Mucosa of rectum (tissue), 2 donors: ENCODE measurements around the gene ZNF618.

Source experiments
- H3K27ac ChIP-seq, 2 donors: one replicate each; pipeline ENCODE4 v1.7.0; 2013; ENCODE audit warnings: inconsistent platforms in 2 of 2, low read depth in 2 of 2, low read length in 2 of 2
- H3K27me3 ChIP-seq, 2 donors: one replicate each; pipeline ENCODE4 v1.7.0; 2013; ENCODE audit warnings: low read length in 2 of 2; ENCODE audit not compliant: control insufficient read depth in 2 of 2, insufficient read depth in 2 of 2
- H3K36me3 ChIP-seq, 2 donors: one replicate each; pipeline ENCODE4 v1.7.0; 2013; ENCODE audit warnings: low read length in 2 of 2; ENCODE audit not compliant: control insufficient read depth in 2 of 2, insufficient read depth in 2 of 2
- H3K4me1 ChIP-seq, 2 donors: one replicate each; pipeline ENCODE4 v1.7.0; 2013; ENCODE audit warnings: low read length in 2 of 2, mild to moderate bottlenecking in 1 of 2; ENCODE audit not compliant: control insufficient read depth in 2 of 2, insufficient read depth in 2 of 2
- H3K4me3 ChIP-seq, 2 donors: one replicate each; pipeline ENCODE4 v1.7.0; 2013; ENCODE audit warnings: low read length in 2 of 2
- H3K9ac ChIP-seq, 2 donors: one replicate each; pipeline ENCODE4 v1.7.0; 2013; ENCODE audit warnings: low read length in 2 of 2, low read depth in 1 of 2, mild to moderate bottlenecking in 1 of 2
- H3K9me3 ChIP-seq, 2 donors: one replicate each; pipeline ENCODE4 v1.7.0; 2013; ENCODE audit warnings: low read length in 2 of 2; ENCODE audit not compliant: control insufficient read depth in 2 of 2
- donor health status: healthy.
- donor health status: Normal muscosa, but diverticular disease.

The ZNF618 gene

GRCh38 chr9:114053246-114054005, 177.3 kb downstream of the ZNF618 start:
- no peaks in the 10 kb centered on the region for H3K27me3 ChIP-seq
- H3K36me3 ChIP-seq, result peaks cover 8 to 11% of the 10 kb centered on the region in 2 donors
- H3K4me3 ChIP-seq, result no peak overlapping the region
- H3K9me3 ChIP-seq, result no peaks in the 10 kb centered on the region
- no peak overlapping the region for H3K9ac ChIP-seq
- no peak overlapping the region for H3K27ac ChIP-seq
- no peaks in the 10 kb centered on the region for H3K4me1 ChIP-seq

- Histone ChIP-seq H3K27me3 (no peaks in the 10 kb centered on the region), H3K9ac (no peak overlapping the region), H3K27ac (no peak overlapping the region), H3K4me3 (no peak overlapping the region), H3K36me3 (peaks cover 3% of the 10 kb centered on the region in 2 donors), H3K4me1 (no peaks in the 10 kb centered on the region), H3K9me3 (no peaks in the 10 kb centered on the region)
These were observed 178.1 kb downstream of the ZNF618 start for GRCh38 chr9:114054191-114054690.

GRCh38 chr9:114055061-114055460, 179.0 kb downstream of the ZNF618 start:
- no peaks in the 10 kb centered on the region for H3K4me1 ChIP-seq
- no peak overlapping the region for H3K4me3 ChIP-seq
- H3K27ac ChIP-seq, result no peak overlapping the region
- no peaks in the 10 kb centered on the region for H3K36me3 ChIP-seq
- H3K9ac ChIP-seq, result no peak overlapping the region
- no peaks in the 10 kb centered on the region for H3K27me3 ChIP-seq
- no peaks in the 10 kb centered on the region for H3K9me3 ChIP-seq

DNA sequence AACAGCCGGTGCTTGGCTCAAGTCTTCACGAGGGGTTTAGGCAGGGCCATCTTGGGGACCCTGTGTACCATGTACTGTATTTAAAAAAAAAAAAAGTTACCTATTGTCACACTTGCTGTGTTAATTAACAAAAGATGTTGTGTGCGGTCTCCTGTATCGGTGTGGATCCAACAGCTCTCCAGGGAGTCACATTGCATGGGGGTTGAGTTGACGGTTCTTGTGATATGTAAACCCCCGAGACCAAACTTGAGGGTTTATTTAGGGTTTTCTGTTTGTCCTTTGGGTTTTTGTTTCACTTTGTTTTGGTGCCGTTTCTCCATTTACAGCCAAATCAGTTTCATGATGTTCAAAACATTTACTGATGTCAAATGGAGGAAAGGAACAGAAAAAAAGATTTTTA, 179.8 kb downstream of the ZNF618 start:
- H3K27me3 ChIP-seq, result no peaks in the 10 kb centered on the region
- H3K4me1 ChIP-seq, result no peaks in the 10 kb centered on the region
- no peak overlapping the region for H3K9ac ChIP-seq
- H3K4me3 ChIP-seq, result no peak overlapping the region
- no peak overlapping the region for H3K27ac ChIP-seq
- H3K36me3 ChIP-seq, result no peaks in the 10 kb centered on the region
- no peaks in the 10 kb centered on the region for H3K9me3 ChIP-seq

DNA sequence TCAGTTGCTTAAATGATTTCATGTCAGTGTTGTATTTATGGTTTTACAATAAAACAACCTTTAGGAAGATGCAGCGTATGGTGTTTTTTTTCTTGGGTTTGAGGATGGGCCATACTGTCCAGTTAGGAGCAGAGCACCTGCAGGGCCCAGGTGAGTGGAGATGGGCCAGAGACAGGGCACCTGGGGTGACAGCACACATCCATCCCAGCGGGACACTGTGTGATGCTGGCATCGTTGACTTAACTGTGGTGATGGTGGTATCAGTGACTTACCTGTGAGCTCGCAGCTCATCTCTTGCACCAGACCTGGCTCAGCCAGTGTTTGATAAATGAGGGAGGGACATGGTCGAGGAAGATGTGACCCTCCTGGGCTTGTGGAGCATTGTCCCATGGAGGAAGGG, 180.4 kb downstream of the ZNF618 start:
- no peak overlapping the region for H3K4me3 ChIP-seq
- no peaks in the 10 kb centered on the region for H3K9me3 ChIP-seq
- no peaks in the 10 kb centered on the region for H3K27me3 ChIP-seq
- H3K36me3 ChIP-seq, result no peaks in the 10 kb centered on the region
- no peak overlapping the region for H3K9ac ChIP-seq
- H3K27ac ChIP-seq, result no peak overlapping the region
- H3K4me1 ChIP-seq, result no peaks in the 10 kb centered on the region

DNA sequence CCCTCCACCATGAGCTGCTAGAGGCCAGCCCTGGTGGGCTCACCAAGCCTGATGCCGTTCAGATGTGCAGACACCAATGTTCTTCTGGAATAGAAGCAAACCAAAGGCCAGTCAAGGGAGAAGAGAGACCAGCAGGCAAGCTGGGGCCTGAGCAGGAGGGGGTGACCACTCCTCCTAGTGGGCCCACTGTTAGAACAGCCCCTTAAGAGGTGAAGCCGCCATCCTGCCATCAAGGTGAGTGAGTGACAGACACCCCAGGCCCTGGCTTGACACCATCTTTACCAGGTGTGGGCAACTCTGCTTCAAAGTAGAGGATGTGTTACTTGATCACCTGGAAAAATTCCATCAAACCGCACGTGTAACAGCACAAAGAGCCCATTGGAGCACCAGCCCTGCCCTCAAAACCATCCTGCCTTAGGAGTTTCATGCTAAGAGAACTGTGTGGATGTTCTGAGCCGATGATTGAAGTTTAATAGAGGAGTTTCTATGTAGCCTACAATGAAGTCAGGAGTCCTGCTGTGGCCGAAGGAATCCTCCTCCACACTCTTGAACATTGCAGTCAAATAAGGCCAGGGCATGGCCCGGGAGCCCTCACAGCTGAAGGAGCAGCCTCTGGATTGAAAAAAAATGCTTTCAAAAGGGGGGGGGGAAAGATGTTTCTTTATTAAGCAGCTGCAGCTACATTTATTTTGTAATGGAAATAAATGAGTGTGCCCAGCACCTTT, 181.2 kb downstream of the ZNF618 start:
- H3K36me3 ChIP-seq, result no peaks in the 10 kb centered on the region
- no peak overlapping the region for H3K4me3 ChIP-seq
- no peak overlapping the region for H3K27ac ChIP-seq

GRCh38 chr9:114058688-114059046, 182.6 kb downstream of the ZNF618 start:
- no peaks in the 10 kb centered on the region for H3K27me3 ChIP-seq
- H3K9me3 ChIP-seq, result no peaks in the 10 kb centered on the region
- H3K27ac ChIP-seq, result no peak overlapping the region
- H3K9ac ChIP-seq, result no peak overlapping the region
- H3K36me3 ChIP-seq, result no peaks in the 10 kb centered on the region
- peaks cover 0 to 7% of the 10 kb centered on the region in 2 donors for H3K4me1 ChIP-seq
- no peak overlapping the region for H3K4me3 ChIP-seq

More for the DNA sequence above, 181.2 kb downstream of the ZNF618 start:
- H3K4me1 ChIP-seq, result peaks cover 0 to 6% of the 10 kb centered on the region in 2 donors
- H3K9ac ChIP-seq, result no peak overlapping the region
- H3K27me3 ChIP-seq, result no peaks in the 10 kb centered on the region
- no peaks in the 10 kb centered on the region for H3K9me3 ChIP-seq

- Histone ChIP-seq H3K9me3 (no peaks in the 10 kb centered on the region), H3K27ac (no peak overlapping the region), H3K27me3 (no peaks in the 10 kb centered on the region), H3K36me3 (no peaks in the 10 kb centered on the region), H3K9ac (no peak overlapping the region), H3K4me1 (peaks cover 0 to 7% of the 10 kb centered on the region in 2 donors), H3K4me3 (no peak overlapping the region)
These were observed 183.1 kb downstream of the ZNF618 start for GRCh38 chr9:114059047-114059803.

DNA sequence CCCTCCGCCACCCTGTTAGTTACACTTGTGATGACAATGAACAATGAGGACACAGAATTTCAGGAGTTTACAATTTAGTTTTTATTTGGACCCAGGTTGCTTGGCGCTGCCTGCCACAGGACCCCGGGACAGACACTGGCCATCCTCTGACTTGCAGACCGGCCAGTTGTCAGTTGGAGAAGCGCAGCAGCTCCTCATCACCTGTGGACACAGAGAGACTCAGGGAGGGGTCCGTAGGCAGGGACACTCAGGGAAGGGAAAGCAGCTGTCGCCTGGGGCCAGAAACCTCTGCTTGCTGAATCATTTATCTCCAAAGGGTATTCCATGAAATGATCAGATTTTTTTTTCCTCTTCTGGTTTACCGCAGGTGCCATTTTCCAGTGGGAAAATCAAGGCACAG, 184.0 kb downstream of the ZNF618 start:
- Histone ChIP-seq H3K9me3 (no peaks in the 10 kb centered on the region), H3K4me3 (no peak overlapping the region), H3K27me3 (no peaks in the 10 kb centered on the region), H3K9ac (no peak overlapping the region), H3K36me3 (no peaks in the 10 kb centered on the region), H3K4me1 (peaks cover 0 to 7% of the 10 kb centered on the region in 2 donors), H3K27ac (no peak overlapping the region)

- H3K9ac ChIP-seq, result no peak overlapping the region
- H3K27me3 ChIP-seq, result no peaks in the 10 kb centered on the region
- H3K27ac ChIP-seq, result no peak overlapping the region
- H3K4me1 ChIP-seq, result peaks cover 0 to 7% of the 10 kb centered on the region in 2 donors
- H3K36me3 ChIP-seq, result no peaks in the 10 kb centered on the region
- H3K9me3 ChIP-seq, result no peaks in the 10 kb centered on the region
- H3K4me3 ChIP-seq, result no peak overlapping the region
These were observed 184.6 kb downstream of the ZNF618 start for GRCh38 chr9:114060711-114061110.
